Psoas muscle (tissue), 8 donors: Measurements from ENCODE around the gene SPTB. TPM values are rescaled to one million over a fixed set of nuclear protein-coding genes. Genes with fewer than 3 reads are reported as not detected.

Experiments
- ATAC-seq, 4 donors: fragments of 200-7000 bp; cut with Tn5 transposase; one replicate each; pipeline ENCODE4 v1.9.1; 2020; ENCODE audit warnings: moderate library complexity in 3 of 4, mild to moderate bottlenecking in 2 of 4
- DNase-seq, 2 donors: peaks; one replicate each; pipeline ENCODE4 v3.0.0-alpha.2; 2020
- H3K27ac ChIP-seq: fragments of 200-600 bp; one replicate; pipeline ENCODE4 v1.8.0; 2022
- H3K27me3 ChIP-seq, 3 donors: fragments of 200-600 bp in 1 of 3; one replicate each; pipeline versions ENCODE4 v1.6.1 to v1.8.0; 2013 to 2022; ENCODE audit warnings: low read length in 2 of 3, mild to moderate bottlenecking in 2 of 3, moderate library complexity in 1 of 3; ENCODE audit not compliant: insufficient read depth in 3 of 3
- H3K36me3 ChIP-seq, 2 donors: fragments of 200-600 bp in 1 of 2; one replicate each; pipeline versions ENCODE4 v1.6.1 to v1.8.0; 2013 to 2022; ENCODE audit warnings: low read depth in 1 of 2, mild to moderate bottlenecking in 1 of 2, moderate library complexity in 1 of 2; ENCODE audit not compliant: insufficient read depth in 1 of 2
- H3K4me1 ChIP-seq: fragments of 200-600 bp; one replicate; pipeline ENCODE4 v1.8.0; 2022
- H3K4me3 ChIP-seq: fragments of 200-600 bp; one replicate; pipeline ENCODE4 v1.8.0; 2022; ENCODE audit warnings: mild to moderate bottlenecking
- H3K9me3 ChIP-seq: fragments of 200-600 bp; one replicate; pipeline ENCODE4 v1.8.0; 2022
- CTCF ChIP-seq: fragments of 200-600 bp; IDR thresholded peaks from one replicate; pipeline ENCODE4 v1.8.0; 2022; ENCODE audit warnings: antibody characterized with exemption
- whole genome bisulfite sequencing, 3 donors: extraction: QIAGEN DNeasy Blood & Tissue Kit; methylation state at CpG; one replicate each; pipeline versions ENCODE4 v1.1.6 to v1.1.7; 2013; 5-methylcytosine and 5-hydroxymethylcytosine counted together
- intact Hi-C, 2 donors: fragments of 100-400 bp; cut with DNase I; formaldehyde crosslinking; loops; one replicate each; pipeline versions ENCODE4 v1.11.0 to v1.14.2; 2022
- long read RNA-seq, 2 donors: library from polyadenylated mRNA; unstranded; transcript quantifications; one replicate each; pipeline ENCODE4 v2.0.0, GENCODE V29; 2021
- polyA plus RNA-seq, 3 donors: library from polyadenylated mRNA; stranded (reverse); fragments of 200-250 nt; gene quantifications; one replicate each; pipeline ENCODE4 v1.2.3, GENCODE V29; 2013
- total RNA-seq, 4 donors: library from RNA; stranded (reverse); fragmentation: NEBNext Ultra II Directional in 2 of 4; extraction: Animal tissue kit (Norgen Biotek cat#: 25700) in 2 of 4; gene quantifications; one replicate each; pipeline versions ENCODE4 v1.2.1 to v1.2.4, GENCODE V29; 2021 to 2023
- donor health status: healthy with polysubstance abuse.
- donor health status: DM: no; HTN: no; CAD: no; lungs with moderate emphysema.
- donor health status: Bipolar disorder and iron deficiency.
- donor health status: healthy.
- donor health status: DM: yes; HTN: yes; CAD: no.
- donor health status: DM: no; HTN: no; CAD: no.
- donor health status: DM: no; HTN: no; CAD: no.
- donor health status: DM: yes; HTN: yes; CAD: no.

SPTB gene
- total RNA-seq: 100 to 1,000 TPM; 374 to 540 (median 492) TPM
- 100 to 1,000 TPM in 2 of 3 donors, 10 to 100 TPM in 1; 43.4 to 213 (median 153) TPM for polyA plus RNA-seq
- long read RNA-seq, donor 1, full-length matches to known transcripts: 26 of 543 reads
- long read RNA-seq, donor 1, partial matches to known transcripts: 425 of 543 reads
- long read RNA-seq, donor 1, other reads (novel, unspliced or antisense): 92 of 543 reads
- long read RNA-seq, donor 2, full-length matches to known transcripts: 29 of 847 reads
- long read RNA-seq, donor 2, partial matches to known transcripts: 685 of 847 reads
- long read RNA-seq, donor 2, other reads (novel, unspliced or antisense): 133 of 847 reads

- Histone ChIP-seq H3K36me3 (peaks cover 0 to 27% of the 10 kb centered on the region in 2 donors), H3K27ac (peak within 1 kb of the TSS; percentile 98), H3K27me3 (no peaks in the 10 kb centered on the region), H3K4me3 (peak within 1 kb of the TSS; percentile 92), H3K9me3 (no peaks in the 10 kb centered on the region), H3K4me1 (peaks cover 25% of the 10 kb centered on the region)
- 0 to 1% (median 1%) methylated on average over 26 to 61 of the region's 61 CpGs for WGBS, 3 donors
- no peak for TF ChIP-seq CTCF
- intact Hi-C loops: loop anchor here (1.0 to 5.0 kb wide), 4 partner anchors 37 to 54 kb away; no protein-coding TSS in a partner anchor
- peak; percentile 86 to 92 (median 88) for ATAC-seq
- peak; percentile 79 to 89 for DNase-seq
Measured at GRCh38 chr14:64879635-64880220, at the start of gene SPTB. Gene SPTB, minus strand, starts transcription at chr14:64879907. Its CDS starts 56,813 bp downstream, at chr14:64823094.

- H3K4me1 ChIP-seq: peaks cover 41% of the 10 kb centered on the region
- no peaks in the 10 kb centered on the region for H3K27me3 ChIP-seq
- WGBS, 3 donors: 96 to 100% (median 96%) methylated on average over 3 of the region's 3 CpGs
- peak overlapping the region; percentile 72 for H3K27ac ChIP-seq
- ATAC-seq: no peak
- intact Hi-C loops: loop anchor here in 1 of 2 donors (5.0 kb wide), 1 partner anchor 38 kb away; no protein-coding TSS in a partner anchor
- H3K36me3 ChIP-seq: peaks cover 5 to 70% of the 10 kb centered on the region in 2 donors
- H3K4me3 ChIP-seq: no peak overlapping the region
- no peak for TF ChIP-seq CTCF
- no peaks in the 10 kb centered on the region for H3K9me3 ChIP-seq
- no peak for DNase-seq
Measured at GRCh38 chr14:64929014-64929359, 49.3 kb upstream of the SPTB start.

GRCh38 chr14:64928239-64929013 lies 48.7 kb upstream of the SPTB start:
- Histone ChIP-seq H3K9me3 (no peaks in the 10 kb centered on the region), H3K4me3 (no peak overlapping the region), H3K27me3 (no peaks in the 10 kb centered on the region), H3K36me3 (peaks cover 5 to 67% of the 10 kb centered on the region in 2 donors), H3K4me1 (peaks cover 40% of the 10 kb centered on the region), H3K27ac (peak overlapping the region; percentile 72)
- WGBS, 3 donors: 81 to 84% (median 84%) methylated on average over 7 of the region's 7 CpGs
- intact Hi-C loops: loop anchor here in 1 of 2 donors (5.0 kb wide), 1 partner anchor 39 kb away; no protein-coding TSS in a partner anchor
- ATAC-seq: no peak
- no peak for TF ChIP-seq CTCF
- no peak for DNase-seq

- Histone ChIP-seq H3K27ac (peak overlapping the region; percentile 64), H3K27me3 (no peaks in the 10 kb centered on the region), H3K4me1 (peaks cover 42% of the 10 kb centered on the region), H3K9me3 (no peaks in the 10 kb centered on the region), H3K36me3 (peaks cover 3 to 59% of the 10 kb centered on the region in 2 donors), H3K4me3 (no peak overlapping the region)
- no peak for TF ChIP-seq CTCF
- 66 to 88% (median 70%) methylated on average over 3 of the region's 3 CpGs for WGBS, 3 donors
- intact Hi-C loops: loop anchor here in 1 of 2 donors (5.0 kb wide), 1 partner anchor 40 kb away; no protein-coding TSS in a partner anchor
- ATAC-seq (no peak), DNase-seq (no peak)
Measured at GRCh38 chr14:64927031-64927430, 47.3 kb upstream of the SPTB start.
